Stimulated activated naive B cell treated with anti-CD40 and anti-IgM and Interleukin-4, amounts not matched to agents 10 μg/mL and 1 μg/mL and 100 μg/mL, for 72 hours (primary cell): ENCODE results near the gene CD207.
A peak's percentile ranks its signal among the peaks of the same experiment; 100 is the strongest.

Source experiments
- ATAC-seq, 2 donors: fragments of 150-1000 bp; cut with Tn5 transposase; replicated peaks; 2 replicates each; pipeline ENCODE4 v1.10.0; 2021; ENCODE audit warnings: moderate library complexity in 1 of 2
- DNase-seq: peaks from one replicate; pipeline ENCODE4 v3.0.0; 2021
- H3K27ac Mint-ChIP-seq: one replicate; pipeline ENCODE4 v1.8.0; 2022; ENCODE audit warnings: mild to moderate bottlenecking, mixed read lengths
- H3K27me3 Mint-ChIP-seq, 2 donors: one replicate each; pipeline ENCODE4 v1.8.0; 2022; ENCODE audit warnings: mixed read lengths in 2 of 2
- H3K36me3 Mint-ChIP-seq, 2 donors: one replicate each; pipeline ENCODE4 v1.8.0; 2022; ENCODE audit warnings: mixed read lengths in 2 of 2, mild to moderate bottlenecking in 1 of 2
- H3K4me1 Mint-ChIP-seq, 2 donors: one replicate each; pipeline ENCODE4 v1.8.0; 2022; ENCODE audit warnings: mixed read lengths in 2 of 2, mild to moderate bottlenecking in 1 of 2
- H3K4me3 Mint-ChIP-seq, 2 donors: one replicate each; pipeline ENCODE4 v1.8.0; 2022; ENCODE audit warnings: mild to moderate bottlenecking in 2 of 2, mixed read lengths in 2 of 2, moderate library complexity in 1 of 2
- H3K9me3 Mint-ChIP-seq, 2 donors: one replicate each; pipeline ENCODE4 v1.8.0; 2022; ENCODE audit warnings: mixed read lengths in 2 of 2, mild to moderate bottlenecking in 1 of 2

The CD207 gene

DNA sequence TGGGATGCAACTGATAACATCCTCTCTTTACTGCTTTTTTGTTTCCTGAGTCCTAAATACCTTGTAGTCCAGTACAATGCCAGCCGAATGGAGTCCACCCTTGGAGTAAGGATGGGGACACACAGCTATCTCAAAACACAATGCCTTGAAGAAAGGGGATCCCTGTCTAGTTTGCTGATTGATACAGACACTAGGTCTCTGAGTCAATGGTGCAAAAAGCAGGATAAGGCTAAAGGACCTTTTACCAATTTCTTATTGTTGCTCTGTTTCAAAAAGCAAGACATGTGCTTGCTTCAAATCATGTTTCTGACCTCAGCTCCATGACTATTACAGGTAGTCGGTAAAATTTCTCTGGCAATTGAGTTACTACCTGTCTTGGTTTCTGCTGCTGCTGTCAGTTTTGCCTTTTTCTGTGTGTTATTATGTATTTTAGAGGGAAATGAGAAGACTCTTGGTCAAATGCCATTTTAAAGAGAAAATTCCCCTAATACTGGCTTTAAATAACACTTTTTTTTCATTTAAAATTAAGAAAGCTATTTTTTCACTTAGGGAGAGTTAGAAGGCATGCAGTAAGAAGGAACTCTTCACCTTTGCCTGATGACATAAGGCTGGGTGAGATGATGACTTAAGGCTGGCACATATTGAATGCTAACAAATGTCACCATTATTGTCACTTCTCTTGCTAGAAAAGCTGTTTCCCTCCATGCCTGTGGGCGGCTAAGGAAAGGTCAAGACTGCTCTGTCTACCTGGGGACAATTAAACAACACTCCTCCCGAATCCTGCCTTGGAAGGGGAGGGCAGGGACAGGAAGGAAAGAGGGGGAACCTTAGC, 40.2 kb downstream of the CD207 start:
- Mint-ChIP-seq H3K27me3 (peaks cover 54% of the 10 kb centered on the region in 2 donors), H3K9me3 (peaks cover 12 to 17% of the 10 kb centered on the region in 2 donors), H3K4me3 (peak overlapping the region in 1 of 2 donors; percentile 10), H3K4me1 (peaks cover 16 to 40% of the 10 kb centered on the region in 2 donors), H3K36me3 (peaks cover 7 to 12% of the 10 kb centered on the region in 2 donors), H3K27ac (peak overlapping the region; percentile 11)
- ATAC-seq: peak; percentile 83 to 88
- peak; percentile 19 for DNase-seq

- H3K4me3 Mint-ChIP-seq: no peak overlapping the region
- peaks cover 5 to 9% of the 10 kb centered on the region in 2 donors for H3K9me3 Mint-ChIP-seq
- peaks cover 20 to 50% of the 10 kb centered on the region in 2 donors for H3K4me1 Mint-ChIP-seq
- H3K36me3 Mint-ChIP-seq: peaks cover 4 to 5% of the 10 kb centered on the region in 2 donors
- no peak overlapping the region for H3K27ac Mint-ChIP-seq
- no peak for ATAC-seq
- H3K27me3 Mint-ChIP-seq: peaks cover 53 to 55% of the 10 kb centered on the region in 2 donors
- DNase-seq: no peak
Observed at GRCh38 chr2:70793450-70793849, 42.2 kb downstream of the CD207 start.

DNA sequence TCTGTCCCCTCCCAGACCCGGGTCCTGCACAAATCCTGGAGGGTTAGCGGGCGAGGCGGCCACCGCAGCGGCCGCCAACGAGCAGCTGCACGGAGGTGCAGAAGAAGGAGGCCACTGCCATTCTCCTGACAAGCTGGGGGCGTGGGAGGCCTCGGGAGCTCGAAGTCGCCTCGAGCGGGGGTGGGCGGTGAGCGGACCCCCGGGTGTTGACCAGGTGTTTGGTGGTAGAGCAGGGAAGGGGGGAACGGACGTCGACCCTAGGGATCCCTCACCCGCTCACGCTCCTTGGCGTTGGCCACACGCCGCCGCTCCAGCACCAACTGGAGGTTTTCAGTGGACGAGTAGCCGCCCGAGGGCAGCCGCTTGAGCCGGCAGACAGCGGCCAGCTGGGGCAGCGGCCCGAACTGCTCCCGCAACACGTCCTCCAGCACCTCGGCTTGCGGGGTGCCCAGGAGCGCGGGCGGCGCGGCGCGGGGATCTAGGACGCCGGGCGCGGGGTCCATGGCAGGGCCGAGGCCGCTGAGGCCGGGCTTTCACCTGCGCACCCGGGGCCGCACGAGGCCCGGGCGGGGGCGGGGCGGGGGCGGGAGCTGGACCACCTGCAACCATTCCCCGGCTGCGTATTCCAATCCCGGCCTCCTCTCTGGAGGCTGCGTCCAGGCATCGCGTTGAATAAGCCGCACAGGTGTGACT, 45.3 kb downstream of the CD207 start, which contains the start of gene FIGLA:
TSS of gene FIGLA (minus strand) at position 508 of the 693 bp plus-strand sequence. CDS start at position 503, 5 bp downstream.
- H3K27me3 Mint-ChIP-seq: peaks cover 55 to 72% of the 10 kb centered on the region in 2 donors
- ATAC-seq: peak in 1 of 2 donors; percentile 24
- peak within 1 kb of the TSS; percentile 82 for H3K27ac Mint-ChIP-seq
- no peaks in the 10 kb centered on the region for H3K36me3 Mint-ChIP-seq
- peak within 1 kb of the TSS; percentile 77 for H3K4me3 Mint-ChIP-seq
- H3K4me1 Mint-ChIP-seq: peaks cover 14 to 31% of the 10 kb centered on the region in 2 donors
- no peak for DNase-seq
- peaks cover 0 to 2% of the 10 kb centered on the region in 2 donors for H3K9me3 Mint-ChIP-seq

DNA sequence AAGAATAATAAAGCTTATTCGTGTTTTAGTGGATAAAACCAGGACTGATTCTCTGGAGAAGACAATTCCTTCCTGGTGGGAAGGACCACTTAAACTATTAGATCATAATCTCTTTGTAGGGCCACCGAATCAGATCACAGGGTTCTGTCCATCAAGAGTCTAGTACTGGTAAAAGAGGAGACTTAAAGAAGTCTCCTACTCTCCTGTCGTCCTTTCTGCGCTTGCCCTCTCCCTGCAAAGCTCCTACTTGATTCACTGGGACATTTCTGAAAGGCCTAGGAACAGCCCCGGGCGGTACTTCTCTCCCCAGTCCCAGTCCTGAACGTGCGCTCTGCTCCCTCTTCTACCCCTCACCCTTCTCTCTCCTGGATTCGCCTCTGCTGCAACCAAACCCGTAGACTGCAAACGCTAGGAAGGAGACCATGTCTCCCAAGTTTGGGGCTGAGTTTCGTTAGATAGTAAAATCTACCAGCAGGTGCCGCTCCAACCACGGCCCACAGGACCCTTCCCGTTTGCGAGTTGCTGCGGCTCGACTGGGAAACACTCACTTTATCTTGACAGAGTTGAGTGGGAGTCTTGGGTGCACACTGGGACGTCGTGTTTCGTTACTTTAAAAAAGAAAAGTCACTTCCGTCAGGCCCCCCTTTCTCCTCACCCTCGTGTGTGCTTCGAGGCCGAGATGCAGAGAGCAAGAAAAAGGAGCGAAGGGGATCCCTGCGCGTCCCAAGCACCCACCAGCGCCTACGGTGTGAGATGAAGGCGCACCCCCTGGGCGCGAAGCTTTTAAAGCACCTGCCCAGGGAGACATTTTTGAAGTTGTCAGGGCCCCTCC, 46.1 kb downstream of the CD207 start:
- peak; percentile 77 to 85 for ATAC-seq
- Mint-ChIP-seq H3K9me3 (no peaks in the 10 kb centered on the region), H3K27me3 (peaks cover 52 to 69% of the 10 kb centered on the region in 2 donors), H3K4me1 (peaks cover 11 to 27% of the 10 kb centered on the region in 2 donors), H3K27ac (peak overlapping the region; percentile 82), H3K36me3 (no peaks in the 10 kb centered on the region), H3K4me3 (peak overlapping the region; percentile 77)
- peak; percentile 60 for DNase-seq

GRCh38 chr2:70785137-70785911, 50.3 kb downstream of the CD207 start:
- Mint-ChIP-seq H3K27me3 (peaks cover 34 to 51% of the 10 kb centered on the region in 2 donors), H3K27ac (no peak overlapping the region), H3K4me3 (no peak overlapping the region), H3K4me1 (peaks cover 6 to 15% of the 10 kb centered on the region in 2 donors), H3K9me3 (no peaks in the 10 kb centered on the region), H3K36me3 (no peaks in the 10 kb centered on the region)
- no peak for DNase-seq
- ATAC-seq: peak; percentile 74 to 77

- DNase-seq (no peak), ATAC-seq (no peak)
- Mint-ChIP-seq H3K4me1 (peaks cover 1 to 7% of the 10 kb centered on the region in 2 donors), H3K4me3 (no peak overlapping the region), H3K27me3 (peaks cover 35 to 52% of the 10 kb centered on the region in 2 donors), H3K36me3 (no peaks in the 10 kb centered on the region), H3K27ac (no peak overlapping the region), H3K9me3 (no peaks in the 10 kb centered on the region)
Observed at GRCh38 chr2:70784320-70784719, 51.3 kb downstream of the CD207 start.
